Neural cell (in vitro differentiated cells): Measurements from ENCODE around the gene AP5B1. TPM values are rescaled to one million over a fixed set of nuclear protein-coding genes. Genes with fewer than 3 reads are reported as not detected.

Source experiments
- H2AFZ ChIP-seq: fragments of 200-600, 300-800 bp; sonication (generic), shearing (Covaris generic); 2 replicates; pipeline ENCODE4 v1.6.0; 2014; ENCODE audit warnings: low read depth, mild to moderate bottlenecking, antibody characterized with exemption, low read length, moderate library complexity
- H3F3A ChIP-seq: fragments of 200-600 bp; shearing (Covaris generic); 2 replicates; pipeline ENCODE4 v1.6.1; 2016; ENCODE audit warnings: mild to moderate bottlenecking, moderate library complexity, mixed read lengths, antibody characterized with exemption, low read length; ENCODE audit not compliant: insufficient read depth, poor library complexity, severe bottlenecking
- H3K27ac ChIP-seq: fragments of 200-600, 300-800 bp; sonication (generic), shearing (Covaris generic); 2 replicates; pipeline ENCODE4 v1.5.1; 2014; ENCODE audit warnings: mild to moderate bottlenecking, low read length, moderate library complexity
- H3K27me3 ChIP-seq: fragments of 300-800, 200-600 bp; sonication (generic), shearing (Covaris generic); 2 replicates; pipeline ENCODE4 v1.6.0; 2014; ENCODE audit warnings: mild to moderate bottlenecking, low read depth, low read length, moderate library complexity; ENCODE audit not compliant: insufficient read depth
- H3K36me3 ChIP-seq: fragments of 300-800, 200-600 bp; sonication (generic), shearing (Covaris generic); 2 replicates; pipeline ENCODE4 v1.5.1; 2014; ENCODE audit warnings: mild to moderate bottlenecking, antibody characterized with exemption, low read length, moderate library complexity; ENCODE audit not compliant: insufficient read depth
- H3K4me2 ChIP-seq: fragments of 300-800, 200-600 bp; sonication (generic), shearing (Covaris generic); 2 replicates; pipeline ENCODE4 v1.6.0; 2014; ENCODE audit warnings: mild to moderate bottlenecking, low read length
- H3K4me3 ChIP-seq: fragments of 300-800, 200-600 bp; sonication (generic), shearing (Covaris generic); 2 replicates; pipeline ENCODE4 v1.5.1; 2014; ENCODE audit warnings: mild to moderate bottlenecking, low read length, moderate library complexity
- H3K79me2 ChIP-seq: fragments of 200-600 bp; shearing (Covaris generic); replicated peaks from 2 replicates; pipeline ENCODE4 v1.6.0; 2014; ENCODE audit warnings: mild to moderate bottlenecking, low read length, moderate library complexity; ENCODE audit not compliant: insufficient read depth
- H3K9ac ChIP-seq: fragments of 300-800, 200-600 bp; sonication (generic), shearing (Covaris generic); 2 replicates; pipeline ENCODE4 v1.6.1; 2016; ENCODE audit warnings: mild to moderate bottlenecking, low read length, mixed read lengths
- H3K9me2 ChIP-seq: fragments of 200-600 bp; shearing (Covaris generic); 2 replicates; pipeline ENCODE4 v1.6.1; 2016; ENCODE audit warnings: mild to moderate bottlenecking, low read length, mixed read lengths; ENCODE audit not compliant: insufficient read depth
- H3K9me3 ChIP-seq: fragments of 200-600, 300-800 bp; sonication (generic), shearing (Covaris generic); 2 replicates; pipeline ENCODE4 v1.6.1; 2016; ENCODE audit warnings: mild to moderate bottlenecking, mixed run types, low read length, moderate library complexity, mixed read lengths
- H4K20me1 ChIP-seq: fragments of 200-600 bp; shearing (Covaris generic); 2 replicates; pipeline ENCODE4 v1.6.1; 2016; ENCODE audit warnings: mild to moderate bottlenecking, mixed run types; ENCODE audit not compliant: insufficient read depth
- EP300 ChIP-seq: fragments of 450-650 bp; conservative IDR thresholded peaks from 2 replicates; pipeline ENCODE4 v1.6.1; 2014; ENCODE audit warnings: antibody characterized with exemption, mild to moderate bottlenecking, moderate library complexity; ENCODE audit not compliant: poor library complexity, severe bottlenecking
- EZH2 ChIP-seq: fragments of 200-600, 300-800 bp; shearing (Covaris generic), sonication (generic); IDR thresholded peaks from 2 replicates; pipeline ENCODE4 v1.6.1; 2014; ENCODE audit warnings: antibody characterized with exemption, low read length, borderline replicate concordance, mild to moderate bottlenecking; ENCODE audit not compliant: insufficient read depth, poor library complexity, severe bottlenecking
- MXI1 ChIP-seq: fragments of 450-650 bp; conservative IDR thresholded peaks from 2 replicates; pipeline ENCODE4 v1.6.1; 2014; ENCODE audit warnings: antibody characterized with exemption, mild to moderate bottlenecking; ENCODE audit not compliant: poor library complexity, severe bottlenecking
- POLR2AphosphoS5 ChIP-seq: IDR thresholded peaks from 2 replicates; pipeline ENCODE4 v1.6.1; 2012
- RAD21 ChIP-seq: fragments of 450-650 bp; conservative IDR thresholded peaks from 2 replicates; pipeline ENCODE4 v1.6.1; 2014; ENCODE audit warnings: antibody characterized with exemption, mild to moderate bottlenecking, moderate library complexity
- SMC3 ChIP-seq: fragments of 450-650 bp; conservative IDR thresholded peaks from 2 replicates; pipeline ENCODE4 v1.6.1; 2014; ENCODE audit warnings: antibody characterized with exemption, mild to moderate bottlenecking, moderate library complexity; ENCODE audit not compliant: poor library complexity
- TAF1 ChIP-seq: IDR thresholded peaks from 2 replicates; pipeline ENCODE4 v1.6.1; 2012; ENCODE audit warnings: low read depth
- polyA plus RNA-seq: library from polyadenylated mRNA; depleted of rRNA; stranded (reverse); fragments of >200 nt; gene quantifications from 2 replicates; pipeline ENCODE4 v1.2.3, GENCODE V29; 2014
- TF ChIP-seq, protein P1 (sequence below): IDR thresholded peaks from 2 replicates; pipeline ENCODE4 v1.6.1; 2012; ENCODE audit warnings: borderline replicate concordance
- TF ChIP-seq, protein P2 (sequence below): fragments of 450-650 bp; IDR thresholded peaks from 2 replicates; pipeline ENCODE4 v1.5.1; 2014; ENCODE audit warnings: antibody characterized with exemption, mild to moderate bottlenecking, moderate library complexity; ENCODE audit not compliant: poor library complexity, severe bottlenecking

The AP5B1 gene
- polyA plus RNA-seq, 1 donor from 2014 or later, result 0.52 TPM

DNA sequence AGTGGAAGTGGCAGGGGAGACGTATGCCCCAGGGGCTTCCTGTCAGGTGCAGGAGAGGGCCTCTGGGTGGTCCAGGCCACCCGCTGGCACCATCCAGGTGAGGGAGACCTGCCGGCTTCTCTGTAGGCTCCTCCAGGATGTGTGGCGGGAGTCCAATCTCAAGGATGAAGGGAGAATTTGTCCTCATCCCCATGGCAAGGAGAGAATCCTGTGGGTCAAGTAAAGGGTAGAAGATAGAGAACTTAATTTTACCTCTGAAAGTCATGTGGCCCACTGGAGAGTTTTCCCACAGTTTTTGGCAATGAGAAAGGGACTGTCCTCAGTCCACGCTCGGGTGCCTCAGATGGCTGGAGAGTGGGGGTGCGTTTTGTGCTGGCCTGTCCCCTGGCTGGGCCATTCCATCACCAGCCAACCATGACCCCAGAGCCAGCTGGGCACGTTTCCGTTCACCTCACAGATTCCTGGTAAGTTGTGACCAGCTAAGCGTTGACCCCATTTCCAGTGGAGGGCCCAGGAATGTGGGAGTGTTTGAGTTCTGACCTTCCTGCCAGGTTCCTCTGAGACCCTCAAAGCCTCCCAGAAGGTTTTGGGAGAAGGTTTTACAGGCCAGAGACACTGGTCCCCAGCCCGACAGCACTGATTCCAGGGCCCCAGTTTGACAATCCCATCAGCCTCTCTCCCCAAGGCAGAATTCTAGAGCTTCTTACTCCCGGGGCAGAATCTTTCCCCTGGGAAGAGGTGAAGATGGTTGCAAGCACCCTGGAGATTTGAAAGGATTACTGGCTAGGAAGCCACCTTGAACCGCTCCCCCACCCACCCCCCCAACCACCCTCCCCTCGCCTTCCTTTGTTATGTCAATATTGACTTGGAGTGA is 8.7 kb upstream of the AP5B1 start:
- no peaks in the 10 kb centered on the region for H3F3A ChIP-seq
- no peaks in the 10 kb centered on the region for H3K79me2 ChIP-seq
- no peaks in the 10 kb centered on the region for H4K20me1 ChIP-seq
- H3K36me3 ChIP-seq, result no peaks in the 10 kb centered on the region
- H3K9me3 ChIP-seq, result no peaks in the 10 kb centered on the region
- no peak overlapping the region for H3K9ac ChIP-seq
- no peak overlapping the region for H3K4me2 ChIP-seq
- no peaks in the 10 kb centered on the region for H3K9me2 ChIP-seq
- H2AFZ ChIP-seq, result no peak overlapping the region
- TF ChIP-seq MXI1 (no peak), RAD21 (no peak), SMC3 (no peak), POLR2AphosphoS5 (no peak), EZH2 (no peak), TAF1 (no peak)
- TF ChIP-seq, protein P1, sequence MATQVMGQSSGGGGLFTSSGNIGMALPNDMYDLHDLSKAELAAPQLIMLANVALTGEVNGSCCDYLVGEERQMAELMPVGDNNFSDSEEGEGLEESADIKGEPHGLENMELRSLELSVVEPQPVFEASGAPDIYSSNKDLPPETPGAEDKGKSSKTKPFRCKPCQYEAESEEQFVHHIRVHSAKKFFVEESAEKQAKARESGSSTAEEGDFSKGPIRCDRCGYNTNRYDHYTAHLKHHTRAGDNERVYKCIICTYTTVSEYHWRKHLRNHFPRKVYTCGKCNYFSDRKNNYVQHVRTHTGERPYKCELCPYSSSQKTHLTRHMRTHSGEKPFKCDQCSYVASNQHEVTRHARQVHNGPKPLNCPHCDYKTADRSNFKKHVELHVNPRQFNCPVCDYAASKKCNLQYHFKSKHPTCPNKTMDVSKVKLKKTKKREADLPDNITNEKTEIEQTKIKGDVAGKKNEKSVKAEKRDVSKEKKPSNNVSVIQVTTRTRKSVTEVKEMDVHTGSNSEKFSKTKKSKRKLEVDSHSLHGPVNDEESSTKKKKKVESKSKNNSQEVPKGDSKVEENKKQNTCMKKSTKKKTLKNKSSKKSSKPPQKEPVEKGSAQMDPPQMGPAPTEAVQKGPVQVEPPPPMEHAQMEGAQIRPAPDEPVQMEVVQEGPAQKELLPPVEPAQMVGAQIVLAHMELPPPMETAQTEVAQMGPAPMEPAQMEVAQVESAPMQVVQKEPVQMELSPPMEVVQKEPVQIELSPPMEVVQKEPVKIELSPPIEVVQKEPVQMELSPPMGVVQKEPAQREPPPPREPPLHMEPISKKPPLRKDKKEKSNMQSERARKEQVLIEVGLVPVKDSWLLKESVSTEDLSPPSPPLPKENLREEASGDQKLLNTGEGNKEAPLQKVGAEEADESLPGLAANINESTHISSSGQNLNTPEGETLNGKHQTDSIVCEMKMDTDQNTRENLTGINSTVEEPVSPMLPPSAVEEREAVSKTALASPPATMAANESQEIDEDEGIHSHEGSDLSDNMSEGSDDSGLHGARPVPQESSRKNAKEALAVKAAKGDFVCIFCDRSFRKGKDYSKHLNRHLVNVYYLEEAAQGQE, result no peak
- TF ChIP-seq, protein P2, sequence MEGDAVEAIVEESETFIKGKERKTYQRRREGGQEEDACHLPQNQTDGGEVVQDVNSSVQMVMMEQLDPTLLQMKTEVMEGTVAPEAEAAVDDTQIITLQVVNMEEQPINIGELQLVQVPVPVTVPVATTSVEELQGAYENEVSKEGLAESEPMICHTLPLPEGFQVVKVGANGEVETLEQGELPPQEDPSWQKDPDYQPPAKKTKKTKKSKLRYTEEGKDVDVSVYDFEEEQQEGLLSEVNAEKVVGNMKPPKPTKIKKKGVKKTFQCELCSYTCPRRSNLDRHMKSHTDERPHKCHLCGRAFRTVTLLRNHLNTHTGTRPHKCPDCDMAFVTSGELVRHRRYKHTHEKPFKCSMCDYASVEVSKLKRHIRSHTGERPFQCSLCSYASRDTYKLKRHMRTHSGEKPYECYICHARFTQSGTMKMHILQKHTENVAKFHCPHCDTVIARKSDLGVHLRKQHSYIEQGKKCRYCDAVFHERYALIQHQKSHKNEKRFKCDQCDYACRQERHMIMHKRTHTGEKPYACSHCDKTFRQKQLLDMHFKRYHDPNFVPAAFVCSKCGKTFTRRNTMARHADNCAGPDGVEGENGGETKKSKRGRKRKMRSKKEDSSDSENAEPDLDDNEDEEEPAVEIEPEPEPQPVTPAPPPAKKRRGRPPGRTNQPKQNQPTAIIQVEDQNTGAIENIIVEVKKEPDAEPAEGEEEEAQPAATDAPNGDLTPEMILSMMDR, result no peak
- H3K27ac ChIP-seq, result no peak overlapping the region
- H3K4me3 ChIP-seq, result no peak overlapping the region
- H3K27me3 ChIP-seq, result peaks cover 57% of the 10 kb centered on the region

DNA sequence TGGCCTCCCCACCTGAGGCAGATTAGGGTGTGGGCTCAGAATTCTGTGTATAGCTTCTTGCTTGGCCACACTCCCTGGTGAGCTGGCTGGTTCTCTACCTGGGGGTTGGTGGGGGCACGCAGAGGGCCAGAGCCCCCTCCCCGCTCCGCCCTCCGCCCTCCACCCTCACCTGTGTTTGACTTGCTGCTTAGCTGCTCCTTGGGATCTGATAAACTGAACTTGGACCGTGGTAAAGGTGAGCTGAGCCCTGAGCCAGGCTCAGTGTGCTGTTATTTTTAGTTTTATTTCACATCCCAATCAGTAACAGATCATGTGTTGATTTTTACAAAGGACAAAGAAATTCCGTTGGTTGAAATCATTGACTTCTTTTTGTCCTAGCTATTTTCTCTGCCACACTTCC is 8.0 kb upstream of the AP5B1 start:
- Histone ChIP-seq H3K4me3 (no peak overlapping the region), H3K9me3 (no peaks in the 10 kb centered on the region), H3F3A (no peaks in the 10 kb centered on the region), H3K27me3 (peaks cover 61% of the 10 kb centered on the region), H3K4me2 (no peak overlapping the region), H3K36me3 (no peaks in the 10 kb centered on the region), H3K9ac (no peak overlapping the region), H3K79me2 (no peaks in the 10 kb centered on the region), H2AFZ (no peak overlapping the region), H4K20me1 (no peaks in the 10 kb centered on the region), H3K27ac (no peak overlapping the region), H3K9me2 (no peaks in the 10 kb centered on the region)
- TF ChIP-seq EP300, result no peak
- TF ChIP-seq RAD21, result no peak
